Measurements from ENCODE around the gene STIP1. TPM values are rescaled to one million over a fixed set of nuclear protein-coding genes. Genes with fewer than 3 reads are reported as not detected.
A peak's percentile ranks its signal among the peaks of the same experiment; 100 is the strongest.

Gene STIP1
- total and polyA plus RNA-seq, 10 of the 15 experiments (the other 5 are each of a cell fraction or from before 2014, with no cell fraction given): 25.2 to 291 (median 191) TPM

- CTCF ChIA-PET: interaction anchor here (0.7 kb wide), 1 partner anchor 30 kb away, joined by 3 read pairs; no protein-coding TSS in a partner anchor
- Histone ChIP-seq H3K9ac (ENCODE audit: control insufficient read depth, insufficient read depth, low read length) (peak overlapping the region; percentile 47), H3K27me3 (replicated peaks in 1 of 2; ENCODE audit: control insufficient read depth in 2 of 2, insufficient read depth in 2 of 2, low read length in 1 of 2) (no peaks in the 10 kb centered on the region), H3K36me3 (ENCODE audit: control insufficient read depth in 2 of 2, insufficient read depth in 2 of 2, low read length in 1 of 2) (peaks cover 0 to 5% of the 10 kb centered on the region in 2 experiments; a peak in 2 of 4 replicates), H3K4me1 (ENCODE audit: control insufficient read depth, insufficient read depth, low read length) (peaks cover 50% of the 10 kb centered on the region), H3K4me2 (ENCODE audit: control insufficient read depth, insufficient read depth) (peak overlapping the region; percentile 83), H3K27ac (ENCODE audit: control insufficient read depth, insufficient read depth) (0 out of 2 replicates have a peak overlapping the region, but pooled peaks have one; percentile 33), H3K9me3 (replicated peaks; ENCODE audit: control insufficient read depth, insufficient read depth, low read length) (no peaks in the 10 kb centered on the region), H2AFZ (ENCODE audit: control insufficient read depth, low read depth, low read length) (peak overlapping the region; percentile 29), H4K20me1 (ENCODE audit: control insufficient read depth, insufficient read depth) (no peaks in the 10 kb centered on the region), H3K79me2 (ENCODE audit: control insufficient read depth, insufficient read depth, low read length) (peaks cover 16% of the 10 kb centered on the region), H3K4me3 (peak overlapping the region; percentile 97)
- BruUV-seq (replicated peaks): no TSS peak
- WGBS (ENCODE audit: insufficient coverage, insufficient replicate concordance, low lambda C conversion rate, missing lambda C conversion rate): under 1% methylated on average over 30 of the region's 80 CpGs
- in situ Hi-C loops (cut with MboI): loop anchor here (25.0 kb wide), 1 partner anchor 1627 kb away; the partner anchor contains the start of genes CFL1, EFEMP2 and MUS81
- intact Hi-C loops (cut with micrococcal nuclease; ENCODE audit: unreplicated experiment): no loop called here
- SMC1A ChIA-PET (ENCODE audit: uncharacterized antibody, unreplicated experiment): no interaction called here
- ATAC-seq: peak; percentile 60
- no peak for FAIRE-seq
- RAD21 ChIA-PET (ENCODE audit: unreplicated experiment): interaction anchor here (1.0 kb wide), 1 partner anchor 10 kb away, joined by 3 read pairs; no protein-coding TSS in a partner anchor
- no peak for DNase-seq (ENCODE audit: low read depth, low spot score)
- POLR2A ChIA-PET: interaction anchor here (0.5 to 1.0 kb wide), 2 partner anchors 37 to 70 kb away, joined by 3 read pairs; no protein-coding TSS in a partner anchor
- TF ChIP-seq MAX (IDR thresholded peaks at IDR 0.05; ENCODE audit: low read depth, low read length) (no peak), HSF1 (IDR thresholded peaks at IDR 0.05; ENCODE audit: low read depth, low read length) (no peak), POLR2AphosphoS5 (IDR thresholded peaks at IDR 0.05; ENCODE audit: low read length) (no peak), POLR2AphosphoS2 (IDR thresholded peaks at IDR 0.05; ENCODE audit: low read depth, low read length) (0 out of 2 replicates have a peak, but pooled peaks have one; percentile 12), ELK1 (IDR thresholded peaks at IDR 0.05; ENCODE audit: low read depth, low read length) (no peak), MEF2B (IDR thresholded peaks at IDR 0.05; ENCODE audit: partially characterized antibody, poor library complexity, severe bottlenecking) (peak; percentile 73), CTCF (IDR thresholded peaks at IDR 0.05 in 2 of 3, conservative IDR thresholded peaks at IDR 0.05 in 1 of 3; ENCODE audit: control insufficient read depth in 2 of 3, extremely low read depth in 1 of 3, insufficient read depth in 1 of 3, low read depth in 3 of 3, low read length in 3 of 3) (no peak), ZNF274 (IDR thresholded peaks at IDR 0.05; ENCODE audit: insufficient read depth, insufficient read length) (no peak), BACH1 (IDR thresholded peaks at IDR 0.05; ENCODE audit: borderline replicate concordance) (0 out of 2 replicates have a peak, but pooled peaks have one; percentile 55), CBX3 (IDR thresholded peaks at IDR 0.05; ENCODE audit: borderline replicate concordance, low read depth) (no peak), NKRF (conservative IDR thresholded peaks at IDR 0.05) (peak; percentile 78), GATAD2B (conservative IDR thresholded peaks at IDR 0.05; ENCODE audit: low read depth) (peak; percentile 62; the same call in 1 of the 2 replicates), MXI1 (IDR thresholded peaks at IDR 0.05; ENCODE audit: low read depth, low read length) (no peak), CREB1 (IDR thresholded peaks at IDR 0.05; ENCODE audit: low read depth) (no peak)
These were observed 48.8 kb downstream of the STIP1 start for GRCh38 chr11:64234647-64235379.

Measured in GM12878 (cell line).